ENCODE data around the gene CYGB.

Gene CYGB

GRCh38 chr17:76497979-76498875 lies 39.3 kb downstream of the CYGB start:
- peak; percentile 86 for DNase-seq

- no peak for DNase-seq
Measured at GRCh38 chr17:76497699-76497978, 39.9 kb downstream of the CYGB start.

DNA sequence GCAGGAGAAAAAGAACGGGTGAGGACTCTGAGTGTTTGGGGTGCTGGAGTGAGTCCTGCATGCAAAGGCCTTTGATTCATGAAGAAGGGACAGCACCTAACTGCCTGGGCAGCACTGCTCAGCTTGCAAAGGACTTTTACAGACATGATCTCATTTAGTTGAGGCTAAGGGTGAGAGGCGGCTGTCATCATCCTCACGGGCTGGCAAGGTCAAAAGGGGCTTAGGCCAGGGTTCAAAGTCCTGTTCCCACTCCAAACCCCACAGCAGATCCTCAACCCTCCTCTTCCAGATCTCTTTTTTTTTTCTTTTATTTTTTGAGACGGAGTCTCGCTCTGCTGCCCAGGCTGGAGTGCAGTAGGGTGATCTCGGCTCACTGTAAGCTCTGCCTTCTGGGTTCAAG lies 41.0 kb downstream of the CYGB start:
- no peak for DNase-seq

GRCh38 chr17:76495663-76496400 lies 41.7 kb downstream of the CYGB start:
- no peak for DNase-seq

DNA sequence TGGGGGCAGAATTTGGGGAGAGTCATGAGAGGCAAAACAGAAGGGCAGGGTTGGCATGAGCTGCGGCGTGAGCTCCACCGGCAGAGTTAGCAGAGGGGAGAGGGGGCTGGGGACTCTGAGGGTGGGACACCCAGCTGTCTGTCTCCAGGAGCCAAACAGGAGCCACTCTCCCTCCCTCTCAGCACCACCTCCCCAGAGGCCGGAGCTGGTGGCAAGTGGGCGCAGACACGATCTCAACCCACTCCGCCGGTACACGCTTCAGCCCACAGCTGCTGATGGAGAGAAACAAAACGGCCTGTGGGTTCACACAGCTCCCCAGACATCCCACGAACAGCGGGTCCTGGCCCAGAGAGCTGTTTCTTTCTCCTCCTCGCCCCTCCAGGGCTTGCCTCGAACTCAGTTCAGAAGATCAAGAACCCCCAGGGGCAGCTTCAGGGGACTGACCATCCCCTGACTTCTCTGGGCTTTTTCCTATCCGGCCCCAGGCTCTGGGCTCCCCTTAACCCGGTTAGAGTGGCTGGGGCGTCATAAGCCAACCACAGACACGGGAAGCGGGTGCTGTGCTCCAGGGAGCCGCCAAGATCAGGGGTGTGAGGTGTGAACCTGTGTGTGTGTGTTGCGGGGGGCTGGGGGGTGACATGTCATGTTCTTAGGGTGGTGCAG lies 43.9 kb downstream of the CYGB start:
- DNase-seq = no peak

DNA sequence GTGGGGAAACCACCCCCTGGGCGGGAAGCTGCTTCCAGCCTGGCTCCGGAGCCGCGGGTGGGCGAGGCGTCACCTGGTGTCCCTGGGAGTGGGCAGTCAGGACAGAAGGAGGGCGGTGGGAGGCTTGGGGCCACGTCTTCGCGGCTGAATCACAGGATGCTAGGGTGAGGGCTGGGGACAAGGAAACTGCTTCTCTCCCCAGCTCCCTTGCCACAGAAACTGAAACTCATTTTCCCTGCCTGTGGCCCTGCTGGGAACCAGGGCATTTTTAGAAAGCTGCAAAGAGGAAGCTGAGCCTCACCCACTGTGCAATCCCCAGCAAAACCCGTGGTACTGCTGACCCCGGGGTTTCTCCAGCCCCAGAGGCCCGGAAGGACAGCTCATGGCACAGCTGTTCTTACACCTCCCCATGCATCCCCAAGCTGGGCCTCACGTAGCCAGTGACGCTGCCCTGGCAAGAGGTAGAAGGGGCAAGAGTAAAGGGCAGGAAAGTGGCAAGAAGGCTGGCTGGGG lies 44.5 kb downstream of the CYGB start:
- DNase-seq = peak; percentile 64

DNA sequence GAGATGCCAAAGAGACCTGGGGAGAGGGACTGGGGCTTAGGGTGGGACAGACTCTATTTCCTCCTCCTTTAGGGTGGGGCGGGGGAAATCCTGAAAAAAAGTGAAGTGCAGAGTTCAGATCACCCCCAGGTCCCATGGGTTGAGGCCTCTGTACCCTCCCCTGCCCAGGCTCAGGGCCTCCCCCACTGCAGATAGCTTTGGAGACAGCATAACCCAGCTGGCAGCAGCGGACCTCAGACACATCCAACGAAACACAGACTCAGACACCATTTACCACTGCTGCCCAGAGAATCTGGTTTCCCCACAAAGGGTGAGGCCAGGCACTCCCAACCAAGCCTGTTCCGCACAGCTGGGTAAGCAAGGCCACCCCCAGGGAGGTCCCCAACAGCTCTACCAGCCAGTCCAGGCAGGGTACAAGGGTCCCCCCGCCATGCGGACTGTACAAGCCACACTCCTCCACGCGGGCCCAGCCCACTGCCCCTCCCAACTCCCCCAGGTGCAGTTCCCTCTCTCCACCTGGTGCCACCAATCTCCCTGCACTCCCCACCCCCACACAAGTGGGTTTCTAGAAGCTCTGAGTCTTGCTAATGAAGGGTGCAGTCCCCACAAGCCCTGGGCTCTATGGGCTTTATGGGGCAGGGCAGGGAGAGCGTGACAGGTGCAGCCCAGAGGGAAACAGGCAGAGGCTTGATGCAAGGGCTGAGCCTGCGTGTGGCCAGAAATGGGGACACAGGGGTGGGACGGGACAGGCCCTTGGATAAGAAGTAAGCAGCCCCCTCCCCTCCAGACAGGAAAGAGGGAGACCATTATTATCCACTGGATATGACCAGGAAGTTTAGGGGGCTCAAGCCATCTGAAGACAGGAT lies 45.2 kb downstream of the CYGB start:
- no peak for DNase-seq

DNA sequence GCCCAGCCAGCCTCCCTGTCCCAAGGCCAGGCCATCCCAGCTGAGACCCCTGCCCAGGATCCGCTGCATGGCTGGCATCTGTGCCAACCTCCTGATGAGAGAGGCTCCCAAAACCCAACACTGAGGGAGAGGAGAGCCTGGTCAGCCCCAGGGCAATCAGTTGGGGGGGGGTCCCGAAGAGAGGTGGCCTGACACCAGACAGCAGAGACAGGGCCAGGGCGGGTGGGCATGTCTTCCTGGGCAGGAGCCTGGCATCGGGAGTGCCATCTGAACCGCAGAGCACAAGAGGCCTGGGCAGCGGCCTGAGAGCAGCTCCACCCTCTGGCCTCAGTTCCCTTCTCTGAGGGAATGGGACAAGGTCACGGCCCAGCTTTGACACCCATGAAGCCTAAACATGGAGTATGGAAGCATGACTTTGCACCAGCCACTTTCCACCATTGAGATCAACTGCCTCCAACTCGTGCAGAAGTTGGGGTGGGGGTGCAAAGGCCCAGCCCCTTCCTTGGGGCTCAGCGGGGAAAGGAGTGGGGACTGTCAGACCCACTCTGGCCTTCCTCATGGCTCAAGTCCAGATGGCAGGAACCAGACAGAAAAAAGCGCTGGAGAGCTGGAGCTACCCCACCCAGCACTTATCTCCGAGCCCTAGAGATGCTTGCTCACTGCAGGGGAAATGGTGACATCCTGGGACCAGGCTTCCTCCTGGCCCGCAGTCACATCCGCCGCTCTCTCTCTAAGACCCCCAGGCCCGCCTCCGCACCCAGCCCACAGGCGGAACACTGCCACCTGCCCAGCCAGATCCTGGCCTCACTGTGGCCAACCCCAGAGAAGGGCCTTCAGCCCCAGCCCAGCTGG lies 46.0 kb downstream of the CYGB start:
- DNase-seq = no peak

GRCh38 chr17:76490112-76490710 lies 47.3 kb downstream of the CYGB start:
- no peak for DNase-seq

DNA sequence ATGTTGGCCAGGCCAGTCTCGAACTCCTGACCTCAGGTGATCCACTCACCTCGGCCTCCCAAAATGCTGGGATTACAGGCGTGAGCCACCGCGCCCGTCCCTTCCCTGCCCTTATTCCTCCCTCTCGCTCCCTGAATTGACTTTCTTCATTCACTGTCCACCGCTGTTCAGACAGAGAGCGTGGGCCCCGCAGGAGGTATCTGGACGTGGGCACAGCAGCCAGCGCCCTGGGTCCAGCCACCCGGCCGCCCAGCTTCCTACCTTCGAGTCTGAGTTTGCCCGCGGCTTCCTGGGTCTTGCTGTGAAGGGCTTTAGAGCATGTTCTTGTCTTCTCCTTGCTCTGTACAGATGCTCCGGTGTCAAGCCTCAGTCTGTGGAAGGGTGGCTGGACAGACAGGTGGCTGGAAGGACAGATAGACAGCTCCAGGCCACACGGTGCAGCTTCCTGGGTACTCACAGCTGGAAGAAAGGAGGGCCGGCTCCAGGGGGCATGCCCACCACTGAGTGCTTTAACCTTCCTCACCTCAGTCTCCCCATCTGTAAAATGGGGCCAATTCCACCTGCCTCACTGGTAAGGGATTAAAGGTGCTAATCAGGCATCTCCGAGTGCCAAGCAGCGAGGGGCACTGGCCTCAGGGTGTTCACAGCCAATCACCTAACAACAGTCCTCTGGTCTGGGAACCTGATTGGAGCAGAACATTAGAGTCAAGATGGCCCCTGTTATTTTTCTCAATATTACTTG lies 49.9 kb downstream of the CYGB start:
- DNase-seq = no peak

GRCh38 chr17:76485569-76485968 lies 51.9 kb downstream of the CYGB start:
- no peak for DNase-seq

DNA sequence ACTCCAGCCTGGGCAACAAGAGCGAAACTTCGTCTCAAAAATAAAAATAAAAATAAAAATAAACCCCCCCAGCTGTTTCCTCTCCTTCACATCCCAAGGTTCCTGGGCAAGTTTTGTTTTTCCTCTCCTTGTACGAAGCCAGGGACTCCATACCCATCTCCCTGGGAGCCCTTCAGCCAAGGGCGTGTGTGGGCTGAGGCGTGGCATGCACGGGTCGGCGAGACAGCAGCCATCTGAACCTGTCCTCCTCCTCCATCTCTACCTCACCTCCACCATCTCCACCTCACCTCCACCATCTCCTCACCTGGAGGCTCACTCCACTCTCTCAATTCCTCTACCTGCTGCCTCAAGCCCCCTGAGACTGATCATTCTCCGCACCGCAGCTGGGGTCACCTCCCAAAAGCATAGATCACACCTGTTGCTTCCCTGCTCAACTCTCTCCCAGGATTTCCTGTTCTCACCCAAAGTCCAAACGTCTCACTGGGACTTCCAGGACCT lies 53.2 kb downstream of the CYGB start:
- no peak for DNase-seq

- no peak for DNase-seq
Measured at GRCh38 chr17:76481071-76481655, 56.3 kb downstream of the CYGB start.

DNA sequence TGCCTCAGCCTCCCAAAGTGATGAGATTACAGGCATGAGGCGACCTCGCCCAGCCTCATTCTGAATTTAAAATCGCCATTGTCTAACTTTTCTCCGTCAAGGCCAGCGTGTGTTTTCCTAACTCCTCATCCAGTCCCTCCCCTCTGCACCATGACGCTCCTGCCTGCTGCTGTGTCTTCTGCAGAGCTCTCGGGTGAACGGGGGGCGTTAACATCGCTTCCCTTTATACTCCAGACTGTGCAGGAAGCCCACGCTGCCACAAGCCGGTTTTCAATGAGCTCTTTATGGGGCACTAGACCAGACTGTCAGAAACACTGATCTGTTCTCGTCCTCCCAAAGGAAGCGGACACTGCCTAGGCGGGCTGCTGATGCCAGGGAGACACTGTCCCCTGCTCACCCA lies 56.9 kb downstream of the CYGB start:
- DNase-seq = peak; percentile 74

DNA sequence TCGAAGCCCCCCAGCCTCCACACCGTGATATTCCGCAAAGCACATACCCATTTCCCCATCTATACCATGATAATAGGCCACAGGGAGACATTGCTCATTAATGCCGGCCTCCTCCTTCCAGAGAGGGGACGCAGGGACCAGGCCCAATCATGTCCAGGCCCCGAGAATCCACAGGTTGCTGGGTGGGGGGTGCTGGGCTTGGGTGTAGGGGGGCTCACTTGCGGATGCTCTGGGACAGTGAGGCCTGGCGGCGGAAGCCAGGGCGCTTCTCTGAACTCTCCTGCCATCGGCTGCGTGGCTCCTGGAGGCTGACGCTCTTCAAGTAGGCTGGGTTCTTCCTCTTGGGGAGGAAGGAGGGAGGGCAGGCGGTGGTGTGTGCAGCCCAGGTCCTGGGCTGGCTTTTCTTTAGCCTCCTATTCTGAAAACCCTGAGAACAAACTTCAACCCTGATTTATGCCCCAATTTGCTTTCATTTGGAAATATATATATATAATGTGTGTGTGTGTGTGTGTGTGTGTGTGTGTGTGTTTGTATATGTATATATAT lies 57.9 kb downstream of the CYGB start:
- DNase-seq = no peak

DNA sequence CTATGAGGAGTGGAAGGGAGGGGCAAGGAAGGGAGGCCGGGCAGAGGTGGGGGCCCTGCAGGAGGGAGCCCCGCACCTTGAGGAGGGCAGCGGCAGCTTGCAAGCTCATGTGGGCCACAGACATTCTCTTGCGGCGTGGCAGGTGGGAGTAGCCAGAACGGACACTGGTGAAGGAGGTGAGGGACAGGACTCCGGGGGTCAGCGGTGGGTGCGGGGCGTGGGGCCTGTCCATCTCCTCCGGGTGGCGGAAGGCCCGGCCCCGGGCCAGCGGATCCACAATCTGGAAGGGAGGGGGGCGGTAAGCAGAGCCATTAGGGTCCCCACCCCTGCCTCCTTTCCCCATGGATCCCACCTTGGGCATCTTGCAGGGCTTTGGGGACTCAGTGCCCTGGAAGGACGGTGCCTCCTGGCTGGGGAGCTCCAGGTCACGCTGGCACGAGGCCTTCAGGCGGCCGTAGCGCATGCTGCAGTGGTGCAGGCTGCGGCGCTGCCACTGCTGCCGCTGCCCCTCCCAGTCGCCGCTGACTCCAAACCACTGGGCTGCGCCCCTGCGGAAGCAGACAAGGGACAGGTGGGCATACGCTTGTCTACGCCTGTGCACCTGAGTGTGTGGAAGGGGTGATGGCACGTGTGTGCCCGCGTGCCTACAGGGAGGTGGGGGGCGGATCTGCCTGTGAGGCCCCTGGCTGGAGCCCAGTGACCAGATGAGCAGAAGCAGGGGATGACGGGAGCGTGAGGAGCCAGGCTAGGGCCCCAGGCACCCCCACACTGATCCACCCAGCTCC lies 58.6 kb downstream of the CYGB start:
- no peak for DNase-seq

GRCh38 chr17:76478097-76478496 lies 59.4 kb downstream of the CYGB start:
- DNase-seq = no peak

- no peak for DNase-seq
Measured at GRCh38 chr17:76477576-76477975, 59.9 kb downstream of the CYGB start.

All from retina (tissue), 1 donor.